WTC11 (cell line): ENCODE results near the gene GLOD5. TPM values are rescaled to one million over a fixed set of nuclear protein-coding genes. Genes with fewer than 3 reads are reported as not detected.

Experiments used
- ATAC-seq: fragments of 200-7000 bp; cut with Tn5 transposase; 2 replicates; pipeline ENCODE4 v1.10.0; 2021; ENCODE audit warnings: mild to moderate bottlenecking, moderate library complexity
- CTCF ChIA-PET: fragments of 300-600 bp; sonication (Branson Sonifier 250); formaldehyde crosslinking; loops from one replicate; lab custom pipeline; 2021; ENCODE audit warnings: antibody characterized with exemption; lab: Charles Lee
- POLR2A ChIA-PET: fragments of 350-600 bp; sonication (Branson Sonifier 250); formaldehyde crosslinking; loops from one replicate; lab custom pipeline; 2021; ENCODE audit warnings: antibody characterized with exemption; lab: Charles Lee
- DNase-seq: peaks from one replicate; pipeline ENCODE4 v3.0.0; 2021; ENCODE audit warnings: low spot score
- H3K27ac Mint-ChIP-seq: 2 replicates; pipeline ENCODE4 v1.8.0; 2021; ENCODE audit warnings: mixed read lengths
- H3K27me3 Mint-ChIP-seq: 2 replicates; pipeline ENCODE4 v1.8.0; 2021; ENCODE audit warnings: low read depth, mild to moderate bottlenecking, moderate library complexity, mixed read lengths
- H3K36me3 Mint-ChIP-seq: 2 replicates; pipeline ENCODE4 v1.8.0; 2021; ENCODE audit warnings: mixed read lengths
- H3K4me1 Mint-ChIP-seq: 2 replicates; pipeline ENCODE4 v1.8.0; 2022; ENCODE audit warnings: mixed read lengths
- H3K4me3 Mint-ChIP-seq: 2 replicates; pipeline ENCODE4 v1.8.0; 2021; ENCODE audit warnings: mild to moderate bottlenecking, moderate library complexity, mixed read lengths
- H3K9me3 Mint-ChIP-seq: 2 replicates; pipeline ENCODE4 v1.8.0; 2021; ENCODE audit warnings: mixed read lengths
- ARID4B ChIP-seq: sonication (generic); formaldehyde crosslinking; IDR thresholded peaks from 2 replicates; pipeline ENCODE4 v1.8.0; 2023; ENCODE audit warnings: missing genetic modification reagents, mild to moderate bottlenecking, borderline replicate concordance
- ATF1 ChIP-seq: sonication (generic); formaldehyde crosslinking; IDR thresholded peaks from 2 replicates; pipeline ENCODE4 v1.8.1; 2023; ENCODE audit warnings: mild to moderate bottlenecking, moderate library complexity, missing genetic modification reagents
- CREM ChIP-seq: sonication (generic); formaldehyde crosslinking; IDR thresholded peaks from 2 replicates; pipeline ENCODE4 v1.8.1; 2022; ENCODE audit warnings: mild to moderate bottlenecking, missing genetic modification reagents, moderate library complexity
- CTCF ChIP-seq: fragments of 200-600 bp; IDR thresholded peaks from 2 replicates; pipeline ENCODE4 v1.8.0; 2022; ENCODE audit warnings: antibody characterized with exemption
- ELF4 ChIP-seq: sonication (generic); formaldehyde crosslinking; IDR thresholded peaks from 2 replicates; pipeline ENCODE4 v1.8.1; 2022; ENCODE audit warnings: low read depth, mild to moderate bottlenecking, moderate library complexity, missing genetic modification reagents
- GABPB1 ChIP-seq: sonication (generic); formaldehyde crosslinking; IDR thresholded peaks from 2 replicates; pipeline ENCODE4 v1.8.1; 2023; ENCODE audit warnings: mild to moderate bottlenecking, missing genetic modification reagents
- GRHL2 ChIP-seq: fragments of 250-450 bp; sonication (Bioruptor Pico); IDR thresholded peaks from 2 replicates; pipeline ENCODE4 v1.8.0; 2022; ENCODE audit warnings: mild to moderate bottlenecking, moderate library complexity; ENCODE audit not compliant: insufficient replicate concordance, severe bottlenecking
- IRF1 ChIP-seq: sonication (generic); formaldehyde crosslinking; IDR thresholded peaks from 2 replicates; pipeline ENCODE4 v1.8.0; 2023; ENCODE audit warnings: missing genetic modification reagents
- JUN ChIP-seq: sonication (generic); formaldehyde crosslinking; IDR thresholded peaks from 2 replicates; pipeline ENCODE4 v1.8.0; 2023; ENCODE audit warnings: mild to moderate bottlenecking, missing genetic modification reagents
- PRDM15 ChIP-seq: sonication (generic); formaldehyde crosslinking; IDR thresholded peaks from 2 replicates; pipeline ENCODE4 v1.8.0; 2022; ENCODE audit warnings: missing genetic modification reagents
- PREB ChIP-seq: sonication (generic); formaldehyde crosslinking; IDR thresholded peaks from 2 replicates; pipeline ENCODE4 v1.8.1; 2022; ENCODE audit warnings: mild to moderate bottlenecking, missing genetic modification reagents, moderate library complexity, borderline replicate concordance
- PRRX2 ChIP-seq: fragments of 250-450 bp; sonication (Bioruptor Pico); IDR thresholded peaks from 2 replicates; pipeline ENCODE4 v1.8.0; 2021; ENCODE audit warnings: mild to moderate bottlenecking
- SOX15 ChIP-seq: fragments of 250-450 bp; sonication (Bioruptor Pico); IDR thresholded peaks from 2 replicates; pipeline ENCODE4 v1.9.0; 2021; ENCODE audit warnings: mild to moderate bottlenecking
- TCF7 ChIP-seq: sonication (generic); formaldehyde crosslinking; IDR thresholded peaks from 2 replicates; pipeline ENCODE4 v1.8.0; 2022; ENCODE audit warnings: mild to moderate bottlenecking, low read depth, missing genetic modification reagents, moderate library complexity
- ZBTB43 ChIP-seq: sonication (generic); formaldehyde crosslinking; IDR thresholded peaks from 2 replicates; pipeline ENCODE4 v1.8.1; 2023; ENCODE audit warnings: mild to moderate bottlenecking, missing genetic modification reagents
- ZNF121 ChIP-seq: sonication (generic); formaldehyde crosslinking; IDR thresholded peaks from 2 replicates; pipeline ENCODE4 v1.8.0; 2023; ENCODE audit warnings: missing genetic modification reagents
- ZNF416 ChIP-seq: fragments of 250-450 bp; sonication (Bioruptor Pico); IDR thresholded peaks from 2 replicates; pipeline ENCODE4 v1.9.0; 2021; ENCODE audit warnings: mild to moderate bottlenecking, inconsistent platforms
- ZNF423 ChIP-seq: fragments of 250-450 bp; sonication (Bioruptor Pico); IDR thresholded peaks from 2 replicates; pipeline ENCODE4 v2.1.2; 2022; ENCODE audit warnings: mild to moderate bottlenecking, moderate library complexity
- ZSCAN18 ChIP-seq: fragments of 250-450 bp; sonication (Bioruptor Pico); IDR thresholded peaks from 2 replicates; pipeline ENCODE4 v2.1.2; 2022; ENCODE audit warnings: mild to moderate bottlenecking, moderate library complexity
- total RNA-seq: library from RNA; stranded (reverse); gene quantifications from 3 replicates; pipeline ENCODE4 v1.2.3, GENCODE V29; 2021

The GLOD5 gene
- total RNA-seq, 1 experiment from 2014 or later: not detected

- TF ChIP-seq GABPB1 (CRISPR knock-in tag) (no peak), PRRX2 (CRISPR knock-in tag) (no peak), IRF1 (CRISPR knock-in tag) (no peak), TCF7 (CRISPR knock-in tag) (no peak), ZSCAN18 (CRISPR knock-in tag) (no peak), ATF1 (no peak), CREM (no peak), ZNF121 (CRISPR knock-in tag) (no peak), ARID4B (CRISPR knock-in tag) (no peak), JUN (CRISPR knock-in tag) (no peak), CTCF (no peak), ZNF423 (CRISPR knock-in tag) (no peak), PRDM15 (no peak)
- DNase-seq (no peak), ATAC-seq (no peak)
- Mint-ChIP-seq H3K4me1 (no peaks in the 10 kb centered on the region), H3K27me3 (peaks cover 10% of the 10 kb centered on the region), H3K4me3 (no peak overlapping the region), H3K36me3 (no peaks in the 10 kb centered on the region), H3K9me3 (no peaks in the 10 kb centered on the region), H3K27ac (no peak overlapping the region)
- CTCF ChIA-PET: interaction anchor here (1.2 kb wide), 1 partner anchor 8 kb away, joined by 3 read pairs; the partner anchor contains the start of gene HDAC6
- POLR2A ChIA-PET: no interaction called here
Measured at GRCh38 chrX:48793935-48794334, 32.4 kb downstream of the GLOD5 start.

- no peak overlapping the region for H3K4me3 Mint-ChIP-seq
- DNase-seq: no peak
- no peak overlapping the region for H3K27ac Mint-ChIP-seq
- TF ChIP-seq PREB (no peak), ZBTB43 (CRISPR knock-in tag) (no peak), SOX15 (CRISPR knock-in tag) (no peak), ZNF416 (CRISPR knock-in tag) (no peak), ELF4 (CRISPR knock-in tag) (no peak), GRHL2 (CRISPR knock-in tag) (no peak)
Measured at GRCh38 chrX:48794340-48794910, 32.9 kb downstream of the GLOD5 start.

More at GRCh38 chrX:48794340-48794910, 32.9 kb downstream of the GLOD5 start:
- Mint-ChIP-seq H3K4me1 (no peaks in the 10 kb centered on the region), H3K27me3 (peaks cover 10% of the 10 kb centered on the region), H3K9me3 (no peaks in the 10 kb centered on the region), H3K36me3 (no peaks in the 10 kb centered on the region)
- no peak for ATAC-seq
- ChIA-PET POLR2A (no interaction called here), CTCF (no interaction called here)
